A549 (cell line): Measurements from ENCODE around the gene ANO8.

Experiments used
- CBX2 ChIP-seq: fragments of 200-600 bp; sonication (generic); IDR thresholded peaks from 2 replicates; pipeline ENCODE4 v1.6.1; 2016; ENCODE audit warnings: low read depth, mild to moderate bottlenecking, borderline replicate concordance
- EP300 ChIP-seq, 2 experiments: fragments of >200 bp; sonication (Bioruptor Twin); formaldehyde crosslinking; IDR thresholded peaks; 2 replicates in 1 of 2; 3 replicates in 1 of 2; pipeline ENCODE4 v1.6.1; 2016 to 2017
- ESRRA ChIP-seq: fragments of 150-350 bp; IDR thresholded peaks from 2 replicates; pipeline ENCODE4 v1.6.1; 2014; ENCODE audit warnings: mild to moderate bottlenecking, low read length, borderline replicate concordance
- KDM5A ChIP-seq: fragments of 200-600 bp; sonication (generic); IDR thresholded peaks from 2 replicates; pipeline ENCODE4 v1.6.1; 2016; ENCODE audit warnings: antibody characterized with exemption, mild to moderate bottlenecking
- NR3C1 ChIP-seq: fragments of >200 bp; sonication (Bioruptor Twin); formaldehyde crosslinking; IDR thresholded peaks from 3 replicates; pipeline ENCODE4 v1.6.1; 2017
- POLR2A ChIP-seq: IDR thresholded peaks from 2 replicates; pipeline ENCODE4 v1.6.1; 2012; ENCODE audit warnings: mild to moderate bottlenecking, low read length
- RAD21 ChIP-seq, 2 experiments: fragments of >200 bp in 1 of 2; sonication (Bioruptor Twin) in 1 of 2; formaldehyde crosslinking in 1 of 2; IDR thresholded peaks in 1 of 2; conservative IDR thresholded peaks in 1 of 2; 2 replicates in 1 of 2; 3 replicates in 1 of 2; pipeline ENCODE4 v1.6.1; 2012 to 2018; ENCODE audit warnings: inconsistent platforms in 1 of 2
- RCOR1 ChIP-seq: fragments of 150-350 bp; IDR thresholded peaks from 2 replicates; pipeline ENCODE4 v1.6.1; 2014; ENCODE audit warnings: antibody characterized with exemption, low read length, low read depth
- ZC3H11A ChIP-seq: fragments of 450-650 bp; IDR thresholded peaks from 2 replicates; pipeline ENCODE4 v1.6.1; 2014; ENCODE audit warnings: antibody characterized with exemption, mild to moderate bottlenecking
- ZFP36 ChIP-seq: fragments of 450-650 bp; IDR thresholded peaks from 2 replicates; pipeline ENCODE4 v1.6.1; 2014; ENCODE audit warnings: borderline replicate concordance; ENCODE audit not compliant: partially characterized antibody
- TF ChIP-seq, protein P1 (sequence below): fragments of >200 bp; sonication (Bioruptor Twin); formaldehyde crosslinking; IDR thresholded peaks from 3 replicates; pipeline ENCODE4 v1.5.1; 2016
- TF ChIP-seq, protein P2 (sequence below): fragments of >200 bp; sonication (Bioruptor Twin); formaldehyde crosslinking; IDR thresholded peaks from 2 replicates; pipeline ENCODE4 v1.6.1; 2016
- TF ChIP-seq, protein P3 (sequence below): fragments of 200-600 bp; sonication (generic); IDR thresholded peaks from 2 replicates; pipeline ENCODE4 v1.6.1; 2016; ENCODE audit warnings: antibody characterized with exemption, mild to moderate bottlenecking, moderate library complexity
- TF ChIP-seq, protein P4 (sequence below): IDR thresholded peaks from 2 replicates; pipeline ENCODE4 v1.6.1; 2012

DNA sequence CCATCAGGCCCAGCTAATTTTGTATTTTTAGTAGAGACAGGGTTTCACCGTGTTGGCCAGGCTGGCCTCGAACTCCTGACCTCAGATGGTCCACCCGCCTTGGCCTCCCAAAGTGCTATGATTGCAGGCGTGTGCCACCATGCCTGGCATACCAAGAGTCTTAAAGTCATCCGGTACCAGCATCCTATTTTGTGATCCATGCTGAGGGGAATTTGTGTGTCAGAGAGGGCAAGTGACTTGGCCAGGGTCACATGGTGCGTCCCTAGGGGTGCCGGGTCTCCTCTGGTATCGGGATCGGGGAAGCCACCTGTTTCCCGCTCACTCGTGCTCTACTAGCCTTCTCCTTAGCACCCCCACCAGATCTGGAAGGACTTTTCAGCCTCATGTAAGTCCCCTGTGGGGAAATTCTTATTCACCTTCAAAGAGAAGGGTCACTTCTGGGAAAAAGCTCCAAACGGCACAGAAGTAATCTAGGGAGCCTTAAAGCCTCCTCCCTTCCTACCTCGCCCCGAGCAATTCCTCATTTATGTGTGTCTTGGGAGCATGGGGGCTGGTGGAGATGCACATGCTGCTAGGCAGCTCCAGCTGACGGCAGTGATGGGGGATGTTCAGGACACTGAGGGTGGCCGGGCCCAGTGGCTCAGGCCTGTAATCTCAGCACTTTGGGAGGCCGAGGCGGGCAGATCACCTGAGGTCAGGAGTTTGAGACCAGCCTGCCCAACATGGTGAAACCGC is 59.0 kb downstream of the ANO8 start:
- TF ChIP-seq EP300 (IDR thresholded peaks at IDR 0.05) = no peak
- TF ChIP-seq, protein P1, sequence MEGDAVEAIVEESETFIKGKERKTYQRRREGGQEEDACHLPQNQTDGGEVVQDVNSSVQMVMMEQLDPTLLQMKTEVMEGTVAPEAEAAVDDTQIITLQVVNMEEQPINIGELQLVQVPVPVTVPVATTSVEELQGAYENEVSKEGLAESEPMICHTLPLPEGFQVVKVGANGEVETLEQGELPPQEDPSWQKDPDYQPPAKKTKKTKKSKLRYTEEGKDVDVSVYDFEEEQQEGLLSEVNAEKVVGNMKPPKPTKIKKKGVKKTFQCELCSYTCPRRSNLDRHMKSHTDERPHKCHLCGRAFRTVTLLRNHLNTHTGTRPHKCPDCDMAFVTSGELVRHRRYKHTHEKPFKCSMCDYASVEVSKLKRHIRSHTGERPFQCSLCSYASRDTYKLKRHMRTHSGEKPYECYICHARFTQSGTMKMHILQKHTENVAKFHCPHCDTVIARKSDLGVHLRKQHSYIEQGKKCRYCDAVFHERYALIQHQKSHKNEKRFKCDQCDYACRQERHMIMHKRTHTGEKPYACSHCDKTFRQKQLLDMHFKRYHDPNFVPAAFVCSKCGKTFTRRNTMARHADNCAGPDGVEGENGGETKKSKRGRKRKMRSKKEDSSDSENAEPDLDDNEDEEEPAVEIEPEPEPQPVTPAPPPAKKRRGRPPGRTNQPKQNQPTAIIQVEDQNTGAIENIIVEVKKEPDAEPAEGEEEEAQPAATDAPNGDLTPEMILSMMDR = no peak
- TF ChIP-seq KDM5A = no peak
- TF ChIP-seq RAD21 (conservative IDR thresholded peaks at IDR 0.05 in 1 of 2, IDR thresholded peaks at IDR 0.05 in 1 of 2) = no peak
- TF ChIP-seq, protein P2, sequence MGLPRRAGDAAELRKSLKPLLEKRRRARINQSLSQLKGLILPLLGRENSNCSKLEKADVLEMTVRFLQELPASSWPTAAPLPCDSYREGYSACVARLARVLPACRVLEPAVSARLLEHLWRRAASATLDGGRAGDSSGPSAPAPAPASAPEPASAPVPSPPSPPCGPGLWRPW = no peak
- TF ChIP-seq POLR2A = no peak
- no peak for TF ChIP-seq ZFP36
- no peak for TF ChIP-seq ZC3H11A
- TF ChIP-seq CBX2 = no peak
- no peak for TF ChIP-seq ESRRA
- TF ChIP-seq NR3C1 = no peak
- TF ChIP-seq, protein P3, sequence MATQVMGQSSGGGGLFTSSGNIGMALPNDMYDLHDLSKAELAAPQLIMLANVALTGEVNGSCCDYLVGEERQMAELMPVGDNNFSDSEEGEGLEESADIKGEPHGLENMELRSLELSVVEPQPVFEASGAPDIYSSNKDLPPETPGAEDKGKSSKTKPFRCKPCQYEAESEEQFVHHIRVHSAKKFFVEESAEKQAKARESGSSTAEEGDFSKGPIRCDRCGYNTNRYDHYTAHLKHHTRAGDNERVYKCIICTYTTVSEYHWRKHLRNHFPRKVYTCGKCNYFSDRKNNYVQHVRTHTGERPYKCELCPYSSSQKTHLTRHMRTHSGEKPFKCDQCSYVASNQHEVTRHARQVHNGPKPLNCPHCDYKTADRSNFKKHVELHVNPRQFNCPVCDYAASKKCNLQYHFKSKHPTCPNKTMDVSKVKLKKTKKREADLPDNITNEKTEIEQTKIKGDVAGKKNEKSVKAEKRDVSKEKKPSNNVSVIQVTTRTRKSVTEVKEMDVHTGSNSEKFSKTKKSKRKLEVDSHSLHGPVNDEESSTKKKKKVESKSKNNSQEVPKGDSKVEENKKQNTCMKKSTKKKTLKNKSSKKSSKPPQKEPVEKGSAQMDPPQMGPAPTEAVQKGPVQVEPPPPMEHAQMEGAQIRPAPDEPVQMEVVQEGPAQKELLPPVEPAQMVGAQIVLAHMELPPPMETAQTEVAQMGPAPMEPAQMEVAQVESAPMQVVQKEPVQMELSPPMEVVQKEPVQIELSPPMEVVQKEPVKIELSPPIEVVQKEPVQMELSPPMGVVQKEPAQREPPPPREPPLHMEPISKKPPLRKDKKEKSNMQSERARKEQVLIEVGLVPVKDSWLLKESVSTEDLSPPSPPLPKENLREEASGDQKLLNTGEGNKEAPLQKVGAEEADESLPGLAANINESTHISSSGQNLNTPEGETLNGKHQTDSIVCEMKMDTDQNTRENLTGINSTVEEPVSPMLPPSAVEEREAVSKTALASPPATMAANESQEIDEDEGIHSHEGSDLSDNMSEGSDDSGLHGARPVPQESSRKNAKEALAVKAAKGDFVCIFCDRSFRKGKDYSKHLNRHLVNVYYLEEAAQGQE = no peak
- TF ChIP-seq RCOR1 = no peak
- TF ChIP-seq, protein P4, sequence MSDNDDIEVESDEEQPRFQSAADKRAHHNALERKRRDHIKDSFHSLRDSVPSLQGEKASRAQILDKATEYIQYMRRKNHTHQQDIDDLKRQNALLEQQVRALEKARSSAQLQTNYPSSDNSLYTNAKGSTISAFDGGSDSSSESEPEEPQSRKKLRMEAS = no peak
